GM18519 (cell line): ENCODE data around the gene IGDCC3.

Experiments used
- ATAC-seq: cut with Tn5 transposase; IDR thresholded peaks from one replicate; pipeline ENCODE4 v1.9.1; 2021; ENCODE audit warnings: mild to moderate bottlenecking, moderate library complexity; ENCODE audit not compliant: unreplicated experiment, low FRiP score

IGDCC3 gene

DNA sequence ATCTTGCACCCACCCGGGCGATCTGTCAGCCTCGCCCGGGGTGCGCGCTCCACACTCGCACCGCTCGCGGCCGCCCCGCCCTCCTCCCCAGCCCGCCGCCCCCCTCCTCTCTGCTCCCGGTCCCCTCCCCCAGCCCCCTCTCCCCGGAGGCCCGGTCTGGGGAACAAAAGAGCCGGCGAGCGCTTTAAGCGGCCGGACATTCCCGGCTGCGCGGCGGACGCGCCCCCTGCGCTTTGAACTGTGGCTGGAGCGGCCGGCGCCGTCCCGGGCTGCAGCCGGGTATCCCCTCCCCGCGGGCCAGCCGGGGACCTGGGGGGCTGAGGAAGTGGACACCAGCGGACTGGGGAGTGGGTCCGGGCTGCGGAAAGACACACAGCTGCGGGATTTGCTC, at the start of gene IGDCC3:
Gene IGDCC3, minus strand, starts transcription at position 27 of the 391 bp plus-strand sequence. CDS start 214 bp downstream, outside the sequence.
- no peak for ATAC-seq

DNA sequence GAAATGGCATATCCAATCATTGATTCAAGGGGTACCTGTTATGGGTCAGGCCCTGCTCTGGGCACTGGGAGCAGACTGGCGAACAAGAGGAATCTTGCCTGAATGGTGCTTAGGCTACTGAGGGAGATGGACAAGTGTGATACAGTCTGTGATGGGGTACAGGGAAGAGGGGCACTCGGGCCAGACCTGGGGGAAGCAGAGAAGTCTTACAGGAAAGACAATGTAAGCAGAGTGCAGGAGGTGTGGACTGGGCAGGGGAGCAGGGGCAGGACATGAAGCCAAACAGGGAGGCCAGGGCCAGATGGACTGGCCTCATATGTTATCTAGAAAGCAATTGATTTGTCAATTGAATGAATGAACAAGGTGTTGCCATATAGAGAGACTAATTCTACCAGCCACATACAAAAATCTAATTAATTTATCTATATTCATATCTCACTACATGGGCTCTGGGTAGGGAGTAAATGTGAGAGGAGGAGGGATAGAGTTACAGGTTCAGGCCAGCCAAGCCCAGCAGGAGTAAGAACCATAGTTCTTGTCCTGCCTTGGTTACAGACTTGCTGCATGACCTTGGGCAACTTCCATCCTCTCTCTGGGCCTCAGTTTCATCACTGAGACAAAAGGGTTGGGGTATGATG, 48.5 kb upstream of the IGDCC3 start:
- no peak for ATAC-seq

DNA sequence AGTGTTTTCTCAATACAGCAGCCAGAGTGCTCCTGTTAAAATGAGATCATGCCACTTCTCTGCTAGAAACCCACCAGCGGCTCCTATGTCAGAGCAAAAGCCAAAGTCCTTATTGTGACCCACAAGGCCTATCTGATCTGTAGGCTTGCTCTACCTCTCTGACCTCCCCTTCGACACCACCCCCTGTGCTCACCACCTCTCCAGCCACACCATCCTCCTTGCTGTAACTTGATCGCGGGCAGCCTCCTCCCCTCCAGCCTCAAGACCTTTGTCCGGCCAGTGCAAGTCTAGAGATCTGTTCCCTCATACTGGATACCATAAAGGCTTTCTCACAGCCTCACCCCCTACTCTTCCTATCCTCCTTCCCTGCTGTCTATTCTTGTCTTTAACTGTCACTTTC, 46.9 kb upstream of the IGDCC3 start:
- no peak for ATAC-seq

DNA sequence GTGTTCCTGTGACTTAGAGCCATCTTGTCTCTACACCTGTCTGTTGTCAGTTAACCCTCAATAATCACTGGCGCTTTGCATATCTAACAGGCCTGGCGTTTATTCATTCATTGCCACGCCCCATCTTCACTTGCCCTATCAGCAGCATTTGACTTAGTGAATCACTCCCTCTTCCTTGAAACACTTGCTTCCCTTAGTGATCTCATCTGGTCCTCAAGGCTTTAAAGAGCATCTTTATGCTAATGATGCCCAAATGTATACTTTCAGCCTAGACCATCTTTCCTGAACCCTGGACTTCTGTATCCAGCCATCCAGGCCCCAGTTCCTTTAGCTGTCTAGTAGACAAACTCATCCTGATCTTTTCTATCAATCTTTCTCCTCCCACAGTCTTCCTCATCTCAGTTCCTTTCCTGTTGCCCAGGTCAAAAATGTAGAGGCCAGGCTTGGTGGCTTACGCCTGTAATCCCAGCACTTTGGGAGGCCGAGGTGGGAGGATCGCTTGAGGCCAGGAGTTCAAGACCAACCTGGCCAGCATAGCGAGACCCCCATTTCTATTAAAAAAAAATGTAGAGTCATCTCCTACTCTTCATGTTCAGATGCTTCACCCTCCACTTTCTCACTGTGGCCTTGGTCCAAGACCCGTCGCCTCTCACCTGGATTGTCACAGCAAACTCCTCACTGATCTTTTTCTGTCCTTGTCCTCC, 46.3 kb upstream of the IGDCC3 start:
- ATAC-seq: no peak

DNA sequence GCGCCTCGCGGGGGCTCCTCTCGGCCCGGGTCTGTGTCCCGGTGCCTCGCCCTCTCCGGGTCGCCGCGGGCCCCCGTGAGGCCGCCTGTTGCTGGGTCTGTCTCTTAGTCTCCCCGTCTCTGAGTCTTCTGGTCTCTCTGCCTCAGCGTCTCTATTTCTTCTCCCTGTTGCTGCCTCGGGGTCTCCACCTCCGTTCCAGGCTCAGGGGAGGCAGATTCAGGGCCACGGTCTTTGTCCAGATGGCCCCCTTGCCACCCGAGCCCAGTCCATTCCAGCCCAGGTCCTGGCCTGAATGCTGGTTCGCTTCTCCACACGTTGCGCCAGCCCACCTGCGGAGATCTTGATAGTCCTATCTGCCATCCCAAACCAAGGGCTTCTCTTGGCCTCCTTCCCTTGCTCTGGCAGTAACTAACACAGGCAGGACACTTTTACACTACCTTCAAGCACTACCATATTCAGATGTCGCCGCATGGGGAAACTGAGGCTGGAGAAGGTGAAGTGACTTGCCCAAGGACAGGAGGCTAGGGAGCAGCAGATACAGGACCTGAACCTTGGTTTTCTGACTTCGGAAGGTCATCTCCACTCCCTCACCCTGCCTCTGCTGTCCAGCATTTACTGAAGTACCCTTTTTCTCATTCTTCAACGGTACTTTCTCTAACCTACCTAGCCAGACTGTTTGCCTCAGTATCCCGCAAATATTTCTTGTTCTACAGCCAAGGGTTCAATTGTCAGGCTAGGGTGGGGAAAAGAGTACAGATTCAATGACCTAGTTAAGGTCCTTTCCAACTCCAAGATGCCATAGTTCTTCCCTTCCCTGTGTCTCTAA, 45.6 kb upstream of the IGDCC3 start:
- ATAC-seq: no peak

DNA sequence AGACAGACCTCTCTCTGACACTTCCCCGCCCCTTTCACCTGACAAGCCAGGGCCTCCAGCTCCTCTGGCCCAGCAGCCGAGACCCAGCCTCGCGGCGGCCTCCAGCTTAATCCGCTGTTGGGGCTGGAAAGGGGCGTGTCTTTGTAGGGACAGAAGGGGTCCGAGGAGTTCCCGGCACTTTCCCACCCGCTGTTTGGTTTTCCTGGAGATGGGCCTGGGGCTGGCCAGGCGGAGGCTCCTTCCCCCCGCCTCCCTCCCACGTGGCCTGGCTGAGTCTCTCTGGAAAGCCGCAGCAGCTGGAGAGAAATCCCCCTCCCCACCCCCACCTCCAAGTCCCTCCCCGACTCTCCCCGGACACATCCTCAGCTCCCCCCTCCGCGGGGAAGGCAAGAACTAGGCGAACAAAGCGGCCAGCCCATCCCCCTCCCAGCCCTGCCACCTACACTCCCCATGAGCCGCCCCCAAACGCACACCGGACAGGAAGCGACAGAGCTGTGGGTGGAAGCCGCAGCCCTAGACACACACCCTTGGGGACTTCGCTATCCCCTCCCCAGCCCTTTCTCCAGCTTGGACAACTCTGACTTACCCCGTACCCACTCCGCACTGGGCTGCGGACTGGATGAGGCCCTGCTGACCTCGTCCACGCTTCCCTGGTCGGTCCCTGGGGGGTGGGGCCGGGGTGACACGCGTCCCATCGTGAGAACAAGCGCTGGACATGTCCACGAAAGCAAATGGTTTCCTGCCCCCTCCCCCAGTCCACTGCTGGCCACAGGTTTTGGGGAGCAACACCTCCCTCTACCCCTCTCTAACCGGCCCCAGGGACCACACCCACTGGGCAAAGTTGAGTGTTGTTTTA, 43.8 kb upstream of the IGDCC3 start:
- no peak for ATAC-seq

DNA sequence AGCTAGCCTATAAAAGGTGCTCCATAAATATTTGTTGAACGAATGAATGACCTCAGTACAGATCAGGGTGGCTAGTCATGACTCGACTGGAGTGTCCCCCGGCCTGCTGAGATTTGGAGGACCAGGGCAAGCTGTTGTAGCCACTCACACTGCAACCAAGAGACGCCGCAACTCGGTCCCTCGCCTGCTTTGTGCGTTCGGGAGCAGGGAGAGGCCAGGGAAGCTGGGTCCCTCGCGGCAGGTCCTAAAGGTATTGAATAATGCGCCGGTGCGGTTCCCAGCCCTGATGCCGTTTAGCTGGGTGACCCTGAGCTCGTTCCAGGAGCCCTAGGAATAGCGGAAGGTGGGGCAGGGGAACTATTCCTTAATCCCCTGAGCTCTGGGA, 43.2 kb upstream of the IGDCC3 start:
- ATAC-seq: no peak

DNA sequence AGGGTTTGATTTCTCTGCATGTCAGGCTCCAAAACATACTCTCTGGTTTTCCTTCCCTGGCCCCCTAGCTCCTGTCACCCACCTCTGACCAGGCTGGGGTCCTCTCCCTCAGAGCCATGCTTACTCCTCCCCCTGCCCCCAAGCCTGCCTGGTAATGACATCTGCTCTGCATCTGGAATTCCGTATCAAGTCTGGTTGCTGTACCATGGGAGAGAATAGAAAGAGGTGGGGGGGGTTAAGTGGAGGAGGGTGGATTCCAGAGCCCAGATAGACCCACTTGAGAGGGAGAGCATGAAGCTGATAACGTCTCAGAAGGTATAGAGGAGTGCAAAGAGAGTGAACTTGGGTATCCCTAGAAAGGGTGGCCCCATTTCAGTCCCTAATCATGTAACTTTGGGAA, 40.8 kb upstream of the IGDCC3 start:
- no peak for ATAC-seq

DNA sequence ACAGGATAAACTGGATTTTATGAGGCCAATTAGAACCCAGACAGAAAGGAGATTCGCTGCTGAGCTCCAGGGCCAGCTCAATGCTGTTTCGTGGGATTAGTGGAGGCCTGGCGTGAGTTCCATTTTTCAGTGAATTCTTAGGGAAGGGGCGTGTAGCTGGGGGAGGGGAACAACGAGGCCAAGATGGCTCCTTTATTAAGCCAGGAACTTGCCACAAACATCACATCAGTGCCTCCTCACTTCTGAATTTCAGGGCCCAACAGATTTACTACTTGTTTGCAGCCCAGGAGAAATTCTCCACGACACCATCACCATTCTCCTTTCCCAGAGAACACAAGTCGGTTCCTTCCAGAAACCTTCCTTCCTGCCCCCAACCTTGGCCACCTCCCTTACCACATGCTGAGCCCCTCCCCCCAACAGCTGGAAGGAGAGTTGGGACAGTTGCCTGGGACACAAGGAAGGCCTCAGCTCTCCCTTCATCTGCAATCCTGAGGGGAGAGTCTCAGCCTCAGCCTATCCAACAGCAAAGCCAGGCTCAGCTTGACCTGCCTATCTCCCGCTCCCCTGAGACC, 39.1 kb upstream of the IGDCC3 start:
- no peak for ATAC-seq

DNA sequence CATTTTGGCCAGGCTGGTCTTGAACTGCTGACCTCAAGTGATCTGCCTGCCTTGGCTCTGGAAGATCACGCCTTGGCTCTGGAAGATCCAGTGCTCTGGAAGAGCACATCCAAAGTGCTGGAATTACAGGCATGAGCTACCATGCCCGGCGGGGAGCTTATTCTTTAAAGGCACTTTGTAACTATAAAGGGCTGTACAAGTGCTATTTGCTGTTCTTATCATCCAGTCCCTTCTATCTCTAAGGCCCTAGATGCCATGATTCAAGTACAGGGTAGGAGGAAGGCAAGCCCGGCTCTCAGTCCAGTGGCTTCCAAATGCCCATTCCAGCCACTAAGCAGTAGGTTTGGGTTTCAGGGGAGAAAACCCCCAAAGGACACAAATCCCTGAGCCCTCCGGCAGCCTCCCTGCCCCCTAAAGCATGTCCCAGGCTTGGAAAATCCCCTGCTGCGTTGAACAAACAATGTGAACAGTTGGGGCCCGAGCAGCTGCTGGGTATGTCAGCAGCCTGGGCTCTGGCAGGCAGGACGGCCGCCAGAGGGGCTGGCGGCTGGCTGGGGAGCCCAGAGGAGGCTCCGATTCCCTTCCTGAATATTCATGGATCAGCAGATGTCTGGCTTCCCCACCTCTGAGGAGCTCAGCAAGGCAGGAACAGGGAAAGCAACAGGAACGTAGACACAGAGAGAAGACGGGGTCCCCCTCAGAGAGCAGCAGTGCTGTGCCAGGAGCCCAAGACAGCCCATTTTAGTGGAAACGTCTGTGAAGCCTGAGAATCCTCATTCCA, 37.2 kb upstream of the IGDCC3 start:
- no peak for ATAC-seq

DNA sequence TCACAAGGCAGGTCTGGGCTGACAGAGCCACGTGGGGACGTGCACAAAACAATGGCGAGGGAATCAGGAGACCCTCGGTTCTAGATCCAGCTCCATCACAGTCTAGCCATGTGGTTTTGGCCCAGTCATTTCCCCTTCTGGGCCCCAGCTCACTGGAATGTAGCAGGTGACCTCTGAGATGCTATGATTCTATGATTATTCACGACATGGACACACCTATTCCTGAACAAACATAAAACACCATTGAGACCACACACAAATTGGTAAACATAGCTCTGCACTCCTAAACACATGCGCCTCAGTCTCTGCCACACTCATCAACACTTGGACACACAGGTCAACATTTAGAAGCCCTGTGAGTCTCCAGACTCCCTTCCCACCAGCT, 36.0 kb upstream of the IGDCC3 start:
- no peak for ATAC-seq

DNA sequence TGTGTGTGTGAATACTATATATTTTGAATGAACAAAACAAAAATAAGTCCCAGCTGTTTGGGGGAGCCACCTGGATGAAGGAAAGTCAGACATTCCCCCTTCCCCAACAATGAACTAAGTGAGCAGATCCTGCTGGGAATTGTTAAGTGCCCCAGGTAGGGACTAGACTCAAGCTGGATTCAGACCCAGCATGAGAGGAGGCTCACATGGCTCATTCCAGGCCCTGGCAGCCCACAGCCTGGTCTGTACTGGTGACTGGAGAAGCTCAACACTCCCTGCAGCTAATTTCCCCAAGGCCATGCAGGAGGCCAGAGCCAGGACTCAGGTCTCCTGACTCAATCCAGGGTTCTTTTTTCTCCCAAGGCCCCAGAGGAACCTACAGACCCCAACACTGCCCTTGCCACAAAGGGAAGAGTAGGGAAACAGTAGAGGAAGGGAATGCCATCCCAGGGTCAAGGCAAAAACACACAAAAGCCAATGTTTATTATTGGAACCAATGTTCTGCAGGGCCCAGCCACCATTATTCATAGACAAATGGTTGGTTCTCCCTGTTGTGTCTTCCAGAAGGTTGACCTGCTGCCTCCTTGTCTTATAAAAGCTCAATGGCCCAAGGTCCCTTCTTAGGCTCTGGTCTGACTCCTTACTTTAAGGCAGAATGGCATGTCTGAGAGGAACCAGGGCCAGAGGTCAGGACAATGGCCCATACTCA, 35.4 kb upstream of the IGDCC3 start:
- no peak for ATAC-seq

DNA sequence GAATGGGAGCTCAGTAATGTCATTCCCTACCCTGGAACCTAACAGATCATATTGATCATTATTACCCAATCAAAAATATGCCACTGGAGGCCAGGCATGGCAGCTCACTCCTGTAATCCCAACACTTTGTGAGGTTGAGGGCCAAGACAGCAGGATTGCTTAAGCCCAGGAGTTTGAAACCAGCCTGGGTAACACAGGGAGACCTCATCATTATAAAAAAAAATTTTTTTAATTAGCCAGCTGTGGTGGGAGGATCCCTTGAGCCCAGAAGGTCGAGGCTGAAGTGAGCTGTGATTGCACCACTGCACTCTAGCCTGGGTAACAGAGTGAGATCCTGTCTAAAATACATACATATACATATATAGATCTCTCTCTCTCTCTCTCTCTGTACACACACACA, 34.8 kb upstream of the IGDCC3 start:
- no peak for ATAC-seq

DNA sequence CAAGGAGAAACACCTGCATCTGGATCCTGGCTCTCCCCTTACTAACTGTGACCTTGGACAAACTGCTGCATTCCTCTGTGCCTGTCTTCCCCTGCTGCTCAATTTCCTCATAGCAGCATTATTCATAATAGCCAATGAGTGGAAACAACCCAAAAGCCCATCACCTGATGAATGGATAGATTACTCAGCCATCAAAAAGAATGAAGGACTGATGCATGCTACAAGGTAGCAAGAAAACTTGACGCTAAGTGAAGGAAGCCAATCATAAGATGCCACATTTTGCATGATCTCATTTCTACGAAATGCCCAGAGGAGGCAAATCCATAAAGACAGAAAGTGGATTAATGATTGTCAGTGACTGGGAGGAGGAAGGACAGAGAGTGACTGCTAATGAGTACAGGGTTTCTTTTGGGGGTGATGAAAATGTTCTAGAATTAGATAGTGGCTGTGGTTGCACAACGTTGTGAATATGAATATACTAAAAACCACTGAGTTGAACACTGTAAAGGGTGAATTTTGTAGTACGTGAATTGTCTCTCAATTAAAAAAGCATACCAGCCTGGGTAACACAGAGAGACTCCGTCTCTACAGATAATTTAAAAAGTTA, 33.8 kb upstream of the IGDCC3 start:
- no peak for ATAC-seq

DNA sequence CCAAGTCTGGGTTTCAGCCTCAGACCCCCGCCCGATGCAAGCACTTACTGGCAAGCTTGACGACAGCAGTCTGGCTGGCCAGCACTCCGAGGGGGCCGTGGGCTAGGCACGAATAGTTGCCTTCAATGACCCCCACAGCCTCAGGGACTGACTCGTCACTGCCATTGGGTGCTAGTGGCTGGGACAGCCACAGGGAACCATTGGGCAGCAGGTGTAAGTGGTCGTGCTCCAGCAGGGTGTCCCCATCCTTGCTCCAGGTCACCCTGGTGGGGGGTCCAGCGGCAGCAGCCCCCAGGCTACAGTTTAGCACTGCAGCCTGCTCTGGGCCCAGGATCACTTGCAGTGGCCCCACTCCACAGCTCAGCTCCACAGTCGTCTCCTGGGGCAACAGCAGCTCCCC, 33.2 kb upstream of the IGDCC3 start:
- no peak for ATAC-seq

DNA sequence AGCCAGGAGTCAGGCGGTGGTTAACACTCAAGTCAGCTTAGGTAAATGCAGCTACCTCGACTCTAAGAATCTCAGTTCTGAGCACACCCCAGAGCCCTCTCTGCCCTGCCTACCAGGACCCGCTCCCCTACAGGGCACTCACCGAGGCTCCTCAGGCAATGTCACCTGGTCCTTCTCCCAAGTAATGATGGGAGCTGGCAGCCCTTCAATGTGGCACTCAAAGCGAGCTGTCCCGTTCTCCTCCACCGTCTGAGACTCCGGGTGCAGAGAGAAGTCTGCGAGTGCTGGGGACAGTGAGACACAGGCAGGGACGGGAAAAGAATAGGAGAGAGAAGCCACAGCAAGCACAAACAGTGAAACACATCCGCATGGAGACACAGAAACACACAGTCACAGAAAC, 32.2 kb upstream of the IGDCC3 start:
- ATAC-seq: no peak

DNA sequence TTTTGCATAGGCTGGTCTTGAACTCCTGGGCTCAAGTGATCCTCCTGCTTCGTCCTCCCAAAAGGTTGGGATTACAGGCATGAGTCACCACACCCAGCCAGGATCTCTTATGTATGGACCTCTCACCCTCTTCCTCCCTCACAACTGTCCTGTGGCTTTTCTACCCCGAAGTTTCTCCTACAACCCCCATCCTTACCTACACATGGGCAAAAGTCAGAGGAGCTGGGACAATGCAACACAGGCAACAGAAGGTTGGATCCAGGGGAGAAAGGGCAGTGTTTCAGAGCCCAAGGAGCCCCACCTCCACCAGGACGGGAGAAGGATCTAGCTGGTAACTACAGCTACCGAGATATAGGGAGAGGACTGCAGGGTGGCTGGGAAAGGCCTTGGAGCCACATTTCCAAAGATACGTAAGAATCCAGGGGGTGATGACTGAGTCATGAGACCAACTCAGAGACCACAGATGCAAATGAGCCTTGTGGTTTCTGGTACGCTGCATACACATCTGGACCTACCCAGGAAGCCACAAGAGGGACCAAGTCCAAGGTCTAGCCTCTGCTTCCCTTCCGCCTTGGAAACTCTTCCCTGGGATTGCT, 31.3 kb upstream of the IGDCC3 start:
- no peak for ATAC-seq

DNA sequence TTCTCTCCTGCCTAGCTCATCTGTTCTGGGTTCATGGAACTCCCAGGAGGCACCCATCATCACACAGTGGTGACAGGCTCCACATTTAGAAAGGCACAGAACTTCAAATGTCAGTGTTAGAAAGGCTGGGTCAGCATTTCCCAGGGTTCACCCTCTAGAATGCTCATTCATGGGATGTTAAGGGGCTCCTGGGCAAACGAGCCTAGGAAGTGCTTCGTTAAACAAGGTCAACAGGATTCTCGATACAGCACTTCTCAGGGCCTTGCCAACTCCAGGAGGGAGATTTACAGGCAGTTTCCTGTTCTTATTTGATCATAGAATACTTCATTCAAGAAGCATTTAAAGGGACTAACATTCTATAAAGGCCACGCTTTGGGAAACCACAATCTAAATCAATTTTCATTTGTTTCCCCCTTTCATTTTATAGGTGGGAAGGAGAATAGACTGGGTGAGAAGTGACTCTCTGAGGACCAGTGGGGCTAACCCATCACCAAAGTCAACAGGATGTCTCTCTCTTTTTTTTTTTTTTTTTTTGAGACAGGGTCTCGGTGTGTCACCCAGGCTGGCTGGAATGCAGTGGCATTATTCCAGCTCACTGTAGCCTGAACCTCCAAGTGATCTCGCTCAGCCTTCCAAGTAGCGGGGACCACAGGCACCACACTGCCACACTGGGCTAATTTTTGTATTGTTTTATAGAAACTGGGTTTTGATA, 30.7 kb upstream of the IGDCC3 start:
- no peak for ATAC-seq
